Measurements from ENCODE around the gene KLHL26.
A peak's percentile ranks its signal among the peaks of the same experiment; 100 is the strongest.

KLHL26 gene

GRCh38 chr19:18696023-18696422 lies 59.2 kb downstream of the KLHL26 start:
- DNase-seq = no peak

GRCh38 chr19:18697680-18698079 lies 60.9 kb downstream of the KLHL26 start:
- no peak for DNase-seq

- no peak for DNase-seq
These were observed 61.7 kb downstream of the KLHL26 start for GRCh38 chr19:18698321-18699167.

GRCh38 chr19:18699403-18700054 lies 62.7 kb downstream of the KLHL26 start:
- no peak for DNase-seq

- peak; percentile 67 for DNase-seq
These were observed 63.8 kb downstream of the KLHL26 start for GRCh38 chr19:18700501-18701249.

- no peak for DNase-seq
These were observed 64.4 kb downstream of the KLHL26 start for GRCh38 chr19:18701250-18701608.

GRCh38 chr19:18704054-18704453 lies 67.2 kb downstream of the KLHL26 start:
- DNase-seq = no peak

- no peak for DNase-seq
These were observed 68.1 kb downstream of the KLHL26 start for GRCh38 chr19:18704971-18705370.

- DNase-seq = no peak
These were observed 71.8 kb downstream of the KLHL26 start for GRCh38 chr19:18708452-18709231.

GRCh38 chr19:18709546-18709945 lies 72.7 kb downstream of the KLHL26 start:
- DNase-seq = no peak

- no peak for DNase-seq
These were observed 73.4 kb downstream of the KLHL26 start for GRCh38 chr19:18710186-18710585.

- no peak for DNase-seq
These were observed 74.3 kb downstream of the KLHL26 start for GRCh38 chr19:18710996-18711751.

- DNase-seq = no peak
These were observed 75.1 kb downstream of the KLHL26 start for GRCh38 chr19:18711893-18712292.

GRCh38 chr19:18712981-18713380 lies 76.2 kb downstream of the KLHL26 start:
- no peak for DNase-seq

- DNase-seq = no peak
These were observed 76.8 kb downstream of the KLHL26 start for GRCh38 chr19:18713550-18714117.

GRCh38 chr19:18715416-18715815 lies 78.6 kb downstream of the KLHL26 start:
- DNase-seq = no peak

GRCh38 chr19:18716857-18717256 lies 80.0 kb downstream of the KLHL26 start:
- DNase-seq = no peak

GRCh38 chr19:18717601-18718000 lies 80.8 kb downstream of the KLHL26 start:
- no peak for DNase-seq

- DNase-seq = no peak
These were observed 81.2 kb downstream of the KLHL26 start for GRCh38 chr19:18718015-18718526.

GRCh38 chr19:18718846-18719458 lies 82.1 kb downstream of the KLHL26 start:
- DNase-seq = no peak

- DNase-seq = no peak
These were observed 82.7 kb downstream of the KLHL26 start for GRCh38 chr19:18719541-18719940.
